IMR-90 (cell line): Measurements from ENCODE around the gene BCL2L13. TPM values are rescaled to one million over a fixed set of nuclear protein-coding genes. Genes with fewer than 3 reads are reported as not detected.
A peak's percentile ranks its signal among the peaks of the same experiment; 100 is the strongest.

Experiments
- ATAC-seq: fragments of 200-7000 bp; cut with Tn5 transposase; 2 replicates; pipeline ENCODE4 v1.9.1; 2020; ENCODE audit warnings: low read depth, mild to moderate bottlenecking, moderate library complexity
- BruUV-seq: library from RNA; stranded (reverse); fragments of 400-500 nt; replicated peaks from 2 replicates; lab custom pipeline; 2021; lab: Mats Ljungman, UMichigan
- CTCF ChIA-PET: fragments of 300-600 bp; formaldehyde crosslinking; extraction: SDS; loops from one replicate; lab custom pipeline; 2021; ENCODE audit warnings: antibody characterized with exemption; lab: Yijun Ruan, JAX
- POLR2A ChIA-PET: fragments of 300-600 bp; sonication (Branson Sonifier 250); formaldehyde crosslinking; loops from one replicate; lab custom pipeline; 2022; ENCODE audit warnings: antibody characterized with exemption; ENCODE audit not compliant: unreplicated experiment; lab: Charles Lee
- DNase-seq: peaks from one replicate; pipeline ENCODE4 v3.0.0; 2013
- H2AFZ ChIP-seq: replicated peaks from 2 replicates; pipeline ENCODE3; 2013; ENCODE audit warnings: low read length, mild to moderate bottlenecking; ENCODE audit not compliant: poor library complexity
- H2AK5ac ChIP-seq: 2 replicates; pipeline ENCODE4 v1.6.1; 2013; ENCODE audit warnings: low read depth, low read length, inconsistent platforms
- H2AK9ac ChIP-seq: replicated peaks from 2 replicates; pipeline ENCODE3; 2013; ENCODE audit warnings: mild to moderate bottlenecking, low read depth, low read length, moderate library complexity; ENCODE audit not compliant: poor library complexity
- H2BK120ac ChIP-seq: 2 replicates; pipeline ENCODE4 v1.6.1; 2013; ENCODE audit warnings: low read depth, low read length, inconsistent platforms
- H2BK15ac ChIP-seq: 3 replicates; pipeline ENCODE4 v1.6.1; 2013; ENCODE audit warnings: low read depth, low read length, inconsistent platforms
- H2BK20ac ChIP-seq: 2 replicates; pipeline ENCODE4 v1.6.1; 2013; ENCODE audit warnings: low read depth, mild to moderate bottlenecking, inconsistent platforms, low read length, moderate library complexity
- H2BK5ac ChIP-seq: 2 replicates; pipeline ENCODE4 v1.6.1; 2013; ENCODE audit warnings: mild to moderate bottlenecking, low read depth, low read length, inconsistent platforms; ENCODE audit not compliant: poor library complexity, severe bottlenecking
- H3K14ac ChIP-seq: replicated peaks from 2 replicates; pipeline ENCODE4 v1.6.1; 2013; ENCODE audit warnings: low read depth, low read length, inconsistent platforms
- H3K18ac ChIP-seq: 2 replicates; pipeline ENCODE4 v1.6.1; 2013; ENCODE audit warnings: low read depth, low read length, control low read depth
- H3K23ac ChIP-seq: 2 replicates; pipeline ENCODE4 v1.6.1; 2013; ENCODE audit warnings: low read depth, low read length, inconsistent platforms
- H3K27ac ChIP-seq: 2 replicates; pipeline ENCODE4 v1.5.1; 2013; ENCODE audit warnings: mild to moderate bottlenecking, control low read depth, low read length; ENCODE audit not compliant: insufficient read depth
- H3K27me3 ChIP-seq: 2 replicates; pipeline ENCODE4 v1.6.1; 2013; ENCODE audit warnings: low read length; ENCODE audit not compliant: control insufficient read depth, insufficient read depth
- H3K36me3 ChIP-seq: 2 replicates; pipeline ENCODE4 v1.6.1; 2013; ENCODE audit warnings: low read length, mixed read lengths; ENCODE audit not compliant: control insufficient read depth, insufficient read depth
- H3K4ac ChIP-seq: 2 replicates; pipeline ENCODE4 v1.6.1; 2013; ENCODE audit warnings: low read depth, low read length, inconsistent platforms
- H3K4me1 ChIP-seq: 2 replicates; pipeline ENCODE4 v1.6.1; 2013; ENCODE audit warnings: low read length, mixed read lengths; ENCODE audit not compliant: control insufficient read depth, insufficient read depth
- H3K4me2 ChIP-seq: 2 replicates; pipeline ENCODE4 v1.6.1; 2013; ENCODE audit warnings: low read depth, mild to moderate bottlenecking, control low read depth, low read length, moderate library complexity
- H3K4me3 ChIP-seq: 2 replicates; pipeline ENCODE4 v1.5.1; 2013; ENCODE audit warnings: low read depth, mild to moderate bottlenecking, control low read depth, low read length, moderate library complexity; ENCODE audit not compliant: insufficient read depth
- H3K56ac ChIP-seq: 2 replicates; pipeline ENCODE4 v1.6.1; 2013; ENCODE audit warnings: low read length, inconsistent platforms; ENCODE audit not compliant: insufficient read depth; ENCODE audit errors: extremely low read depth
- H3K79me1 ChIP-seq, 2 experiments: 2 replicates each; pipeline ENCODE4 v1.6.1; 2013; ENCODE audit warnings: low read length in 2 of 2, inconsistent platforms in 1 of 2, low read depth in 1 of 2
- H3K9ac ChIP-seq: 2 replicates; pipeline ENCODE4 v1.6.1; 2013; ENCODE audit warnings: low read depth, low read length, control low read depth
- H3K9me1 ChIP-seq: 2 replicates; pipeline ENCODE4 v1.6.1; 2013; ENCODE audit warnings: low read length, inconsistent platforms; ENCODE audit not compliant: insufficient read depth
- H3K9me3 ChIP-seq: 2 replicates; pipeline ENCODE4 v1.6.1; 2013; ENCODE audit warnings: low read length; ENCODE audit not compliant: control insufficient read depth, insufficient read depth
- H4K20me1 ChIP-seq: 2 replicates; pipeline ENCODE4 v1.6.1; 2013; ENCODE audit warnings: low read length, inconsistent platforms; ENCODE audit not compliant: insufficient read depth
- H4K5ac ChIP-seq: 2 replicates; pipeline ENCODE4 v1.6.1; 2013; ENCODE audit warnings: mild to moderate bottlenecking, low read depth, low read length, control low read depth
- H4K8ac ChIP-seq, 2 experiments: 2 replicates each; pipeline ENCODE4 v1.6.1; 2013; ENCODE audit warnings: low read depth in 2 of 2, low read length in 2 of 2, control low read depth in 1 of 2, inconsistent platforms in 1 of 2
- H4K91ac ChIP-seq: 2 replicates; pipeline ENCODE4 v1.6.1; 2013; ENCODE audit warnings: low read depth, low read length, inconsistent platforms; ENCODE audit not compliant: insufficient read depth
- CEBPB ChIP-seq: IDR thresholded peaks from 2 replicates; pipeline ENCODE4 v1.6.1; 2012; ENCODE audit warnings: low read depth, low read length, improper control_type of control experiment
- SMC3 ChIP-seq: fragments of 150-350 bp; IDR thresholded peaks from 2 replicates; pipeline ENCODE4 v1.6.1; 2016; ENCODE audit warnings: low read depth, mild to moderate bottlenecking, antibody characterized with exemption, low read length, moderate library complexity
- WGBS, 2 experiments: methylation state at CpG; one replicate each; pipeline versions ENCODE4 v1.1.5 to v1.1.7; 2013; ENCODE audit warnings: missing lambda C conversion rate in 2 of 2; ENCODE audit not compliant: insufficient read length in 1 of 2; ENCODE audit errors: extremely low coverage in 2 of 2; 5-methylcytosine and 5-hydroxymethylcytosine counted together
- dilution Hi-C: fragments of 300-500 bp; cut with HindIII; formaldehyde crosslinking; loops from one replicate; pipeline ENCODE4 v1.14.3; 2018; ENCODE audit warnings: low sequenced_read_pairs; ENCODE audit not compliant: unreplicated experiment
- in situ Hi-C: fragments of 300-500 bp; cut with MboI; formaldehyde crosslinking; loops from 3 replicates; pipeline ENCODE4 v1.14.3; 2019; ENCODE audit warnings: low sequenced_read_pairs, inconsistent platforms, mixed read lengths
- intact Hi-C: fragments of 100-400 bp; cut with micrococcal nuclease; formaldehyde crosslinking; loops from 2 replicates; pipeline ENCODE4 v1.10.0; 2022
- polyA plus RNA-seq, 3 experiments: library from polyadenylated mRNA; depleted of rRNA; stranded (reverse); fragments of >200 nt; gene quantifications; 2 replicates each; pipeline ENCODE4 v1.2.3, GENCODE V29; 2012; ENCODE audit warnings: low replicate concordance in 1 of 3
- total RNA-seq: library from RNA; depleted of rRNA; stranded (reverse); fragments of >200 nt; gene quantifications from 2 replicates; pipeline ENCODE4 v1.2.3, GENCODE V29; 2012

Gene BCL2L13
- total and polyA plus RNA-seq, 2 of the 4 experiments (the other 2 are of a cell fraction): 42.6 to 86.7 TPM

- in situ Hi-C loops: no loop called here
- Histone ChIP-seq H2BK15ac (no peak overlapping the region), H3K14ac (no peak overlapping the region), H3K9me3 (no peaks in the 10 kb centered on the region), H3K79me1 (peaks cover 28 to 43% of the 10 kb centered on the region in 2 experiments), H4K5ac (no peak overlapping the region), H2BK20ac (no peak overlapping the region), H3K23ac (no peak overlapping the region), H3K56ac (no peak overlapping the region), H3K9me1 (no peaks in the 10 kb centered on the region), H2BK120ac (no peak overlapping the region), H2AFZ (no peak overlapping the region), H3K36me3 (no peaks in the 10 kb centered on the region), H3K27ac (peak overlapping the region; percentile 29; the same call in 1 of the 2 replicates), H2BK5ac (no peak overlapping the region), H4K8ac (no peak overlapping the region), H2AK9ac (no peak overlapping the region), H3K18ac (no peak overlapping the region), H3K27me3 (no peaks in the 10 kb centered on the region), H3K4me2 (no peak overlapping the region), H3K4me3 (no peak overlapping the region), H3K4ac (no peak overlapping the region), H3K9ac (no peak overlapping the region), H4K20me1 (no peaks in the 10 kb centered on the region), H2AK5ac (no peak overlapping the region), H3K4me1 (no peaks in the 10 kb centered on the region), H4K91ac (no peak overlapping the region)
- no CpG with 5 or more reads among the region's 5 CpGs for WGBS, 2 experiments
- ChIA-PET POLR2A (no interaction called here), CTCF (no interaction called here)
- DNase-seq (no peak), ATAC-seq (no peak)
- BruUV-seq: no TSS peak
- intact Hi-C loops: no loop called here
- TF ChIP-seq SMC3: no peak
- TF ChIP-seq CEBPB: peak; percentile 50
- dilution Hi-C loops: no loop called here
Measured at GRCh38 chr22:17647991-17648390, 9.4 kb downstream of the BCL2L13 start.
